ENCODE data around the gene SLC39A6.

- TF ChIP-seq BACH2 (CRISPR knock-in tag; IDR thresholded peaks at IDR 0.05; ENCODE audit: borderline replicate concordance) (no peak), RARB (CRISPR knock-in tag; IDR thresholded peaks at IDR 0.05) (no peak), ZC3H10 (CRISPR knock-in tag; IDR thresholded peaks at IDR 0.05) (no peak), ARNTL (CRISPR knock-in tag; IDR thresholded peaks at IDR 0.05; ENCODE audit: borderline replicate concordance, low read depth) (no peak), ISL1 (CRISPR knock-in tag; IDR thresholded peaks at IDR 0.05) (no peak), CREB5 (CRISPR knock-in tag; IDR thresholded peaks at IDR 0.05; ENCODE audit: low read depth) (no peak), PATZ1 (CRISPR knock-in tag; IDR thresholded peaks at IDR 0.05; ENCODE audit: borderline replicate concordance) (no peak), CSDC2 (CRISPR knock-in tag; IDR thresholded peaks at IDR 0.05) (no peak), ZNF8 (CRISPR knock-in tag; IDR thresholded peaks at IDR 0.05) (no peak), ZFP3 (CRISPR knock-in tag; IDR thresholded peaks at IDR 0.05) (no peak), ZFP30 (CRISPR knock-in tag; IDR thresholded peaks at IDR 0.05) (no peak), SNAI2 (CRISPR knock-in tag; IDR thresholded peaks at IDR 0.05) (no peak), GLIS3 (CRISPR knock-in tag; IDR thresholded peaks at IDR 0.05) (no peak), PPARA (CRISPR knock-in tag; IDR thresholded peaks at IDR 0.05; ENCODE audit: borderline replicate concordance) (no peak)
These were observed 3.6 kb upstream of the SLC39A6 start for GRCh38 chr18:36132756-36133155.
